ENCODE measurements around the gene S100A9. TPM values are rescaled to one million over a fixed set of nuclear protein-coding genes. Genes with fewer than 3 reads are reported as not detected.

Gene S100A9
- total RNA-seq, 2 donors from 2014 or later: not detected

- no peaks in the 10 kb centered on the region for H3K36me3 ChIP-seq (ENCODE audit: control insufficient read depth, insufficient read depth, low read length)
- DNase-seq: peak; percentile 87
- no peak overlapping the region for H3K27ac ChIP-seq (ENCODE audit: low read depth, low read length)
- TF ChIP-seq CTCF (conservative IDR thresholded peaks at IDR 0.05): peak; percentile 72
- Mint-ChIP-seq H3K9me3 (no peaks in the 10 kb centered on the region), H3K4me3 (no peak overlapping the region), H3K4me1 (no peaks in the 10 kb centered on the region), H3K27ac (no peak overlapping the region), H3K36me3 (ENCODE audit: low read depth) (no peaks in the 10 kb centered on the region), H3K27me3 (ENCODE audit: insufficient read depth) (peaks cover 7% of the 10 kb centered on the region)
- WGBS, 2 experiments (ENCODE audit: insufficient coverage in 1 of 2, insufficient read length in 1 of 2): 80 to 88% methylated on average over 6 of the region's 6 CpGs
- no peak overlapping the region for H3K9ac ChIP-seq (ENCODE audit: extremely low read depth, low read length, poor library complexity, severe bottlenecking)
- H3K4me3 ChIP-seq (ENCODE audit: low read length): no peak overlapping the region
- no peaks in the 10 kb centered on the region for H3K27me3 ChIP-seq (ENCODE audit: control insufficient read depth, insufficient read depth, low read length, poor library complexity, severe bottlenecking)
- no peaks in the 10 kb centered on the region for H3K4me1 ChIP-seq (ENCODE audit: control insufficient read depth, insufficient read depth, low read length)
- H3K9me3 ChIP-seq (ENCODE audit: control insufficient read depth, low read length): no peaks in the 10 kb centered on the region
Observed at GRCh38 chr1:153393926-153394325, 36.3 kb downstream of the S100A9 start.

- H3K9ac ChIP-seq (ENCODE audit: extremely low read depth, low read length, poor library complexity, severe bottlenecking): no peak overlapping the region
- H3K4me1 ChIP-seq (ENCODE audit: control insufficient read depth, insufficient read depth, low read length): no peaks in the 10 kb centered on the region
- H3K27ac ChIP-seq (ENCODE audit: low read depth, low read length): no peak overlapping the region
- H3K27me3 Mint-ChIP-seq (ENCODE audit: insufficient read depth): peaks cover 7% of the 10 kb centered on the region
- peak; percentile 41 for DNase-seq
- no peak overlapping the region for H3K4me3 ChIP-seq (ENCODE audit: low read length)
- H3K27me3 ChIP-seq (ENCODE audit: control insufficient read depth, insufficient read depth, low read length, poor library complexity, severe bottlenecking): no peaks in the 10 kb centered on the region
- no peaks in the 10 kb centered on the region for H3K4me1 Mint-ChIP-seq
- 74 to 84% methylated on average over 4 to 5 of the region's 5 CpGs for WGBS, 2 experiments (ENCODE audit: insufficient coverage in 1 of 2, insufficient read length in 1 of 2)
- no peak for TF ChIP-seq CTCF (conservative IDR thresholded peaks at IDR 0.05)
- H3K9me3 Mint-ChIP-seq: no peaks in the 10 kb centered on the region
- H3K4me3 Mint-ChIP-seq: no peak overlapping the region
- no peaks in the 10 kb centered on the region for H3K36me3 Mint-ChIP-seq (ENCODE audit: low read depth)
- H3K9me3 ChIP-seq (ENCODE audit: control insufficient read depth, low read length): no peaks in the 10 kb centered on the region
- H3K36me3 ChIP-seq (ENCODE audit: control insufficient read depth, insufficient read depth, low read length): no peaks in the 10 kb centered on the region
- H3K27ac Mint-ChIP-seq: no peak overlapping the region
Observed at GRCh38 chr1:153394391-153394790, 36.7 kb downstream of the S100A9 start.

- Mint-ChIP-seq H3K27ac (no peak overlapping the region), H3K36me3 (ENCODE audit: low read depth) (no peaks in the 10 kb centered on the region), H3K9me3 (no peaks in the 10 kb centered on the region), H3K4me3 (no peak overlapping the region), H3K27me3 (ENCODE audit: insufficient read depth) (peaks cover 7% of the 10 kb centered on the region), H3K4me1 (no peaks in the 10 kb centered on the region)
- no peak overlapping the region for H3K4me3 ChIP-seq (ENCODE audit: low read length)
- no peak overlapping the region for H3K9ac ChIP-seq (ENCODE audit: extremely low read depth, low read length, poor library complexity, severe bottlenecking)
- H3K4me1 ChIP-seq (ENCODE audit: control insufficient read depth, insufficient read depth, low read length): no peaks in the 10 kb centered on the region
- H3K27me3 ChIP-seq (ENCODE audit: control insufficient read depth, insufficient read depth, low read length, poor library complexity, severe bottlenecking): no peaks in the 10 kb centered on the region
- H3K9me3 ChIP-seq (ENCODE audit: control insufficient read depth, low read length): no peaks in the 10 kb centered on the region
- H3K27ac ChIP-seq (ENCODE audit: low read depth, low read length): no peak overlapping the region
- no peaks in the 10 kb centered on the region for H3K36me3 ChIP-seq (ENCODE audit: control insufficient read depth, insufficient read depth, low read length)
- TF ChIP-seq CTCF (conservative IDR thresholded peaks at IDR 0.05): no peak
- WGBS, 2 experiments (ENCODE audit: insufficient coverage in 1 of 2, insufficient read length in 1 of 2): 82 to 98% methylated on average over 6 to 7 of the region's 7 CpGs
- peak; percentile 31 for DNase-seq
Observed at GRCh38 chr1:153395136-153395685, 37.6 kb downstream of the S100A9 start.

Data from endodermal cell (in vitro differentiated cells).